Thyroid gland (tissue), 4 donors: Measurements from ENCODE around the gene MTHFD1L. TPM values are rescaled to one million over a fixed set of nuclear protein-coding genes. Genes with fewer than 3 reads are reported as not detected.

Experiments used
- DNase-seq, 2 donors: peaks; one replicate each; pipeline ENCODE4 v3.0.0-alpha.2; 2019
- H3K27ac ChIP-seq, 3 donors: fragments of 200-600 bp; sonication (generic); 1 replicate in 2 of 3; 2 replicates in 1 of 3; pipeline ENCODE4 v1.5.1; 2016 to 2019; ENCODE audit warnings: mild to moderate bottlenecking in 1 of 3, moderate library complexity in 1 of 3
- H3K27me3 ChIP-seq: fragments of 200-600 bp; sonication (generic); one replicate; pipeline ENCODE4 v1.5.1; 2019
- H3K36me3 ChIP-seq, 2 donors: fragments of 200-600 bp; sonication (generic); one replicate each; pipeline ENCODE4 v1.5.1; 2016 to 2019
- H3K4me1 ChIP-seq, 2 donors: fragments of 200-600 bp; sonication (generic); one replicate each; pipeline ENCODE4 v1.5.1; 2017 to 2019
- H3K4me3 ChIP-seq, 3 donors: fragments of 200-600 bp; sonication (generic); replicated peaks in 1 of 3; 1 replicate in 2 of 3; 2 replicates in 1 of 3; pipeline ENCODE4 v1.5.1; 2016; ENCODE audit warnings: mild to moderate bottlenecking in 1 of 3
- H3K9me3 ChIP-seq: fragments of 200-600 bp; sonication (generic); one replicate; pipeline ENCODE4 v1.5.1; 2017
- POLR2A ChIP-seq, 2 donors: fragments of 450-650 bp; IDR thresholded peaks; one replicate each; pipeline ENCODE4 v1.6.1; 2017; ENCODE audit warnings: antibody characterized with exemption in 2 of 2, mild to moderate bottlenecking in 2 of 2, moderate library complexity in 1 of 2
- WGBS, 2 donors: methylation state at CpG; one replicate each; pipeline ENCODE4 v1.1.5; 2017; 5-methylcytosine and 5-hydroxymethylcytosine counted together
- intact Hi-C: fragments of 100-400 bp; cut with DNase I; formaldehyde crosslinking; loops from one replicate; pipeline ENCODE4 v1.15.1; 2023
- total RNA-seq, 4 donors: library from RNA; depleted of rRNA; stranded (reverse); fragments of >200 nt; gene quantifications; one replicate each; pipeline ENCODE4 v1.2.3, GENCODE V29; 2016
- TF ChIP-seq, protein P1 (sequence below), 6 experiments: fragments of 200-600 bp in 3 of 6; fragments of 450-650 bp in 3 of 6; sonication (generic) in 3 of 6; IDR thresholded peaks; one replicate each; pipeline ENCODE4 v1.5.1; 2016 to 2019; ENCODE audit warnings: antibody characterized with exemption in 6 of 6, mild to moderate bottlenecking in 2 of 6, inconsistent platforms in 1 of 6, moderate library complexity in 1 of 6

MTHFD1L gene
- total RNA-seq, 4 donors from 2014 or later, result 8.7 to 14.6 (median 11.0) TPM

DNA sequence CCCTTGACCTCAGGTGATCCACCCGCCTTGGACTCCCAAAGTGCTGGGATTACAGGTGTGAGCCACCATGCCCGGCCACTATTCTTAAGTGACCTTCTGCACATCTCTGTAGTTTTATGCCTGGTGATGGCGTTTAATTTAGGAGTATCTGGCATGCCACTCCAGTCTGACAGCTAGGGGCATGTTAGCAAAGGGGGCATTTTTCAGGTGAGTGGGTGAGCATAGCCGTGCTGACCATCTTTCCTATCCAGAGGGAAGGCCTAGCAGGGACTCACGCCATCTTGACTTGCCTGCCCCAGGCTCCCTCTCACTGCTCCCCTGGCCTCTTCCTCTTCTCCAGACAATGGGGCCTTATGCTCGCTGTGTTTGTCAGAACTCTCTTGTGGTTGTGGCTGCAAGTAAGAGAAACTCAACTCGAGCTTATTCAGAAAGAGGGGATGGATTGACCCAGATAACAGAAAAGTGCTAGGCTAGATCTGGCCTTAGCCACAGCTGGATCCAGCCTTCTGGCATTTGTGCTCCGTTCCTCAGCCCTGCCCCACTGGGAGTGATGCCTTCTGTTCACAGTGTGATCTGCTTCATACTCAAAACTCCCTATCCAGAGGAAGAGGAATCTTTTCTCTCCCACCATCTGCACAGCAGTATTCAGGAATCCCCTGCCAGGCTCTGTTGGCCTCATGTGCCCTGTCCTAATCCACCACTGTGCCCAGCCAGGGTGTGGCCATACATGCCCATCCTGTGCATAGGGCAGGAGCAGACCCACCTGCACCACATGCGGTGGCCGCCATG lies 199.7 kb downstream of the MTHFD1L start:
- intact Hi-C loops, result no loop called here
- Histone ChIP-seq H3K4me3 (no peak overlapping the region), H3K4me1 (peaks cover 10 to 21% of the 10 kb centered on the region in 2 donors), H3K27me3 (no peaks in the 10 kb centered on the region), H3K36me3 (no peaks in the 10 kb centered on the region), H3K9me3 (no peaks in the 10 kb centered on the region), H3K27ac (no peak overlapping the region)
- TF ChIP-seq, protein P1, sequence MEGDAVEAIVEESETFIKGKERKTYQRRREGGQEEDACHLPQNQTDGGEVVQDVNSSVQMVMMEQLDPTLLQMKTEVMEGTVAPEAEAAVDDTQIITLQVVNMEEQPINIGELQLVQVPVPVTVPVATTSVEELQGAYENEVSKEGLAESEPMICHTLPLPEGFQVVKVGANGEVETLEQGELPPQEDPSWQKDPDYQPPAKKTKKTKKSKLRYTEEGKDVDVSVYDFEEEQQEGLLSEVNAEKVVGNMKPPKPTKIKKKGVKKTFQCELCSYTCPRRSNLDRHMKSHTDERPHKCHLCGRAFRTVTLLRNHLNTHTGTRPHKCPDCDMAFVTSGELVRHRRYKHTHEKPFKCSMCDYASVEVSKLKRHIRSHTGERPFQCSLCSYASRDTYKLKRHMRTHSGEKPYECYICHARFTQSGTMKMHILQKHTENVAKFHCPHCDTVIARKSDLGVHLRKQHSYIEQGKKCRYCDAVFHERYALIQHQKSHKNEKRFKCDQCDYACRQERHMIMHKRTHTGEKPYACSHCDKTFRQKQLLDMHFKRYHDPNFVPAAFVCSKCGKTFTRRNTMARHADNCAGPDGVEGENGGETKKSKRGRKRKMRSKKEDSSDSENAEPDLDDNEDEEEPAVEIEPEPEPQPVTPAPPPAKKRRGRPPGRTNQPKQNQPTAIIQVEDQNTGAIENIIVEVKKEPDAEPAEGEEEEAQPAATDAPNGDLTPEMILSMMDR (IDR thresholded peaks at IDR 0.05), result no peak
- TF ChIP-seq POLR2A (IDR thresholded peaks at IDR 0.05), result no peak
- no peak for DNase-seq
- 91 to 92% methylated on average over 10 of the region's 10 CpGs for WGBS, 2 donors

DNA sequence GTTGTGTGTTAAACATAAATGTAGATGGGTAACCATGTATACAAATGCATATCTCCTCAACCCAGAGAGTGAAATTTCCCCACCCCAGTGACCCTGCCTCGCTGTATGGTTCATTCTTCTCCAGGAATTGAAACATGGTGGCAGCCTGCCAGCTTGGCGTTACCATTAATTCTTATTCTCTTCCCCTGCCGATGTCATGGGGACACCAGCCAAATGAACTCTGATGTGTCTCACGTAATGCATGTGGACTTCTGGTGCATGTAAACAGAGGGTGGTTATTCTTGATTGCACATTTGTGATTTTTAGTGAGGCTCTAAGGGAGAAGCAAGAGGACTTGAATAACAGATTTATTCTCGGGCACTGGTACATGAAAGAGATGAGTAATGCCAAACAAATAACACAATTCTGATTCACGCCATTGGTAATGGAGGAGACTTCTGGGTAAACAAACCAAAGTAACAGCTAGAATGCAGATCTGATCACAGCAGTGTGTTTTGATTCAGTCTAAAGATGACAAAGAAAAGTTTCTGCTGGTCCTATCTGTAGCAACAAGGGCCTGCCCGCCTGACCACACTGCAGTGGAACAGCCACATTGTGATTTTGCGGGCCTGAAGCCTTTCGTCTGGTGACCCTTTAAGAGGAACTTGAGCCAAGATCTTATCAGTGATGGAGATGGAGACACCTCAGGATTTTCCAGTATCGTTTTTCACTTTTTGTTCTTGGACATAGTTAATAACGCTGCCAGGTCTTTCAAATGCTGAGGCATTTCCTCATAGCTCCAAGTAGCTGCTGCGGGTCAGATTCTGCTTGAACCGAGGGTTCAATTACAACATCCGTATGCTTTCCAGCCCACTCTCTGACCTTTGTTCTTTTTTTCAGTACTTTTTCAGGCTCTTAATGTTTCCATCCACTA lies 202.4 kb downstream of the MTHFD1L start:
- TF ChIP-seq POLR2A (IDR thresholded peaks at IDR 0.05), result no peak
- TF ChIP-seq, protein P1 (IDR thresholded peaks at IDR 0.05), result no peak
- intact Hi-C loops, result no loop called here
- Histone ChIP-seq H3K4me1 (peaks cover 10 to 21% of the 10 kb centered on the region in 2 donors), H3K4me3 (no peak overlapping the region), H3K27ac (peak overlapping the region; percentile 5 to 82 (median 59)), H3K36me3 (no peaks in the 10 kb centered on the region), H3K9me3 (no peaks in the 10 kb centered on the region), H3K27me3 (no peaks in the 10 kb centered on the region)
- WGBS, 2 donors, result 30 to 32% methylated on average over 14 of the region's 14 CpGs
- peak; percentile 45 to 49 for DNase-seq

DNA sequence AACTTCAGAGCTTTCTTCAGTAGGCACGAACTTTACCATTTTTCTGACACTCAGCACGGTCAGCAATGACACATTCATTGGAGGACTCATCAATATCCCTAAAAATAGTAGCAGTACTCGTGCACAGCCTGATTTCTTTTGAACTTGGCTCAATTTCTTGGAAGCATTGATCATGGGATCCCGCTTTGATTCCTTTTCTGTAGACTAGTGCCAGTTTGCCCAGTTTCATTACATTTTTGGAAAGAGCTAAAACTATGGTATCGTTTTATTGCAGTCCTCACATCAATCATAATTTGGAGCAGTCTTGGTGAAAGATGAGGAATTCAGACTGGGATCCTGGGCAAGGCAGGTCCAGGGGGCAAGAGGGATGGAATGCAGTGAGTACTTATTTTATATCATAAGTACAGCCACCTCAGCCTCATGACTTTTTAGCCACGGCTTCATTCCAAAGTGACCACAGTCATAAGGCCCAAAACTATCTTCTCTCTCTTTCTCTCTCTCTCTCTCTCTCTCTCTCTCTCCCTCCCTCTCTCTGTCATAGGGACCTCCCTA lies 203.3 kb downstream of the MTHFD1L start:
- Histone ChIP-seq H3K27me3 (no peaks in the 10 kb centered on the region), H3K4me3 (no peak overlapping the region), H3K9me3 (no peaks in the 10 kb centered on the region), H3K36me3 (no peaks in the 10 kb centered on the region), H3K4me1 (peaks cover 10 to 21% of the 10 kb centered on the region in 2 donors), H3K27ac (peak overlapping the region; percentile 40 to 82 (median 59))
- TF ChIP-seq POLR2A (IDR thresholded peaks at IDR 0.05), result no peak
- TF ChIP-seq, protein P1 (IDR thresholded peaks at IDR 0.05), result no peak
- DNase-seq, result no peak
- intact Hi-C loops, result no loop called here
- WGBS, 2 donors, result 76 to 86% methylated on average over 6 of the region's 6 CpGs

DNA sequence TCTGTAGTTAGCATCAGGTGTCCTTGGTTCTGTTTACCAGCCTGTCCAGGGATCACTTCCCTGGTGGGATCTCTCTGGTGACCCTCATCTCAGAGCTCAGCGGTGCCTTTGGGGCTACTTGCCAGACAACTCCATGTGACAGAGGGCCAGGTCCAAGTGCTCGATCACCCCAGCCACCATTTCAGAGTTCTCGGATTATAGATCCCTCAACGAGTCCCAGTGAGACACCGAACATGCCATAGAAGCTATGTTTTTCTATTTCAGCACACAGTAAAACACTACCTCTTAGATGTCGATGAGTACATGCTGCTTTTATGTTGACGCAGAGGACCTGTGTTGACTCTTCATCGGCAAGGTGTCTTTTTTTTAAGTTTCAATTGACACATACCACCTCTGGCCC lies 204.1 kb downstream of the MTHFD1L start:
- no peaks in the 10 kb centered on the region for H3K36me3 ChIP-seq
- 97% methylated on average over 8 of the region's 8 CpGs for WGBS, 2 donors
- H3K27me3 ChIP-seq, result no peaks in the 10 kb centered on the region
- H3K4me1 ChIP-seq, result peaks cover 10 to 21% of the 10 kb centered on the region in 2 donors
- intact Hi-C loops, result no loop called here
- DNase-seq, result no peak
- TF ChIP-seq, protein P1 (IDR thresholded peaks at IDR 0.05), result no peak
- no peak for TF ChIP-seq POLR2A (IDR thresholded peaks at IDR 0.05)
- peak overlapping the region in 1 of 3 donors; percentile 82 for H3K27ac ChIP-seq
- no peak overlapping the region for H3K4me3 ChIP-seq
- H3K9me3 ChIP-seq, result no peaks in the 10 kb centered on the region
